HG03460 (cell line): Measurements from ENCODE around the gene RABEP2.
"Not testable (repeated sequence)": the region's sequence is repeated elsewhere in the genome, so short reads cannot be mapped to it uniquely, and the experiment has no call there.

ENCODE experiments used
- ATAC-seq: cut with Tn5 transposase; IDR thresholded peaks from one replicate; pipeline ENCODE4 v1.9.1; 2021; ENCODE audit not compliant: unreplicated experiment

Gene RABEP2

GRCh38 chr16:28904828-28905227 is 20.2 kb downstream of the RABEP2 start:
- no peak for ATAC-seq

GRCh38 chr16:28904363-28904762 is 20.7 kb downstream of the RABEP2 start:
- ATAC-seq: no peak

- no peak for ATAC-seq
Measured at GRCh38 chr16:28903344-28904042, 21.5 kb downstream of the RABEP2 start.

- ATAC-seq: no peak
Measured at GRCh38 chr16:28902909-28903308, 22.1 kb downstream of the RABEP2 start.

GRCh38 chr16:28901862-28902261 is 23.2 kb downstream of the RABEP2 start:
- ATAC-seq: no peak

- no peak for ATAC-seq
Measured at GRCh38 chr16:28900601-28901000, 24.4 kb downstream of the RABEP2 start.

GRCh38 chr16:28899882-28900590 is 25.0 kb downstream of the RABEP2 start:
- no peak for ATAC-seq

- no peak for ATAC-seq
Measured at GRCh38 chr16:28898942-28899341, 26.1 kb downstream of the RABEP2 start.

- ATAC-seq: no peak
Measured at GRCh38 chr16:28898266-28898665, 26.8 kb downstream of the RABEP2 start.

- no peak for ATAC-seq
Measured at GRCh38 chr16:28897826-28898225, 27.2 kb downstream of the RABEP2 start.

GRCh38 chr16:28895609-28896008 is 29.4 kb downstream of the RABEP2 start:
- no peak for ATAC-seq

GRCh38 chr16:28893291-28893690 is 31.7 kb downstream of the RABEP2 start:
- no peak for ATAC-seq

- ATAC-seq: no peak
Measured at GRCh38 chr16:28891964-28892890, 32.8 kb downstream of the RABEP2 start.

GRCh38 chr16:28890355-28890754 is 34.7 kb downstream of the RABEP2 start:
- ATAC-seq: not testable (repeated sequence)

- ATAC-seq: no peak
Measured at GRCh38 chr16:28886945-28887344, 38.1 kb downstream of the RABEP2 start.

GRCh38 chr16:28884045-28884444 is 41.0 kb downstream of the RABEP2 start:
- no peak for ATAC-seq

GRCh38 chr16:28883221-28883996 is 41.6 kb downstream of the RABEP2 start:
- no peak for ATAC-seq

- ATAC-seq: no peak
Measured at GRCh38 chr16:28882551-28883160, 42.4 kb downstream of the RABEP2 start.

GRCh38 chr16:28881565-28881964 is 43.5 kb downstream of the RABEP2 start:
- ATAC-seq: not testable (repeated sequence)

GRCh38 chr16:28880955-28881354 is 44.1 kb downstream of the RABEP2 start:
- ATAC-seq: no peak
